Fibroblast of lung (primary cell): Measurements from ENCODE around the gene MDK.

Source experiments
- EZH2 ChIP-seq: IDR thresholded peaks from 2 replicates; pipeline ENCODE4 v1.5.1; 2012; ENCODE audit warnings: low read length, control low read depth, mild to moderate bottlenecking; ENCODE audit errors: missing control alignments
- TF ChIP-seq, protein P1 (sequence below), 2 donors: IDR thresholded peaks in 1 of 2; conservative IDR thresholded peaks in 1 of 2; 1 replicate in 1 of 2; 2 replicates in 1 of 2; pipeline ENCODE4 v1.5.1; 2011 to 2012; ENCODE audit warnings: low read length in 2 of 2, control low read depth in 1 of 2, inconsistent platforms in 1 of 2, low read depth in 1 of 2, mild to moderate bottlenecking in 1 of 2

DNA sequence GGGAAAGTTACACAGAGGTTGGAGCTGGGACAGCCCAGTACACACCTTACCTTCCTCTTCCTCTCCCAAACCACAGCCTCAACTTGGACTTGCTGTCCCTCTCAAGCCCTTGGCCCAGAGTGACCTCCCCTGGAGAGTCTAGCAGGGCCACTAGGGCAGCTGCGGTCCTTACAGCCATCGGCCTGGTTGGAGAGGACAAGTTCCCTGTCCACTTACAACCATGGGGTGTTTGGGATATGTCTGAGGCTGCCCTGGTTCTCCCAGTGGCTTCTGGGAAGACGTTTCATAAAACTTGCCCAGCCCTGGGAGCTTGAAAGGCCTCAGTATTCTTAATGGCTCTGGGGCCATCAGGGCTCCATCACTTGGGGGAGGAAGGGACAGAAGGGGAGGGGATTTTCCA, 47.3 kb upstream of the MDK start:
- TF ChIP-seq, protein P1, sequence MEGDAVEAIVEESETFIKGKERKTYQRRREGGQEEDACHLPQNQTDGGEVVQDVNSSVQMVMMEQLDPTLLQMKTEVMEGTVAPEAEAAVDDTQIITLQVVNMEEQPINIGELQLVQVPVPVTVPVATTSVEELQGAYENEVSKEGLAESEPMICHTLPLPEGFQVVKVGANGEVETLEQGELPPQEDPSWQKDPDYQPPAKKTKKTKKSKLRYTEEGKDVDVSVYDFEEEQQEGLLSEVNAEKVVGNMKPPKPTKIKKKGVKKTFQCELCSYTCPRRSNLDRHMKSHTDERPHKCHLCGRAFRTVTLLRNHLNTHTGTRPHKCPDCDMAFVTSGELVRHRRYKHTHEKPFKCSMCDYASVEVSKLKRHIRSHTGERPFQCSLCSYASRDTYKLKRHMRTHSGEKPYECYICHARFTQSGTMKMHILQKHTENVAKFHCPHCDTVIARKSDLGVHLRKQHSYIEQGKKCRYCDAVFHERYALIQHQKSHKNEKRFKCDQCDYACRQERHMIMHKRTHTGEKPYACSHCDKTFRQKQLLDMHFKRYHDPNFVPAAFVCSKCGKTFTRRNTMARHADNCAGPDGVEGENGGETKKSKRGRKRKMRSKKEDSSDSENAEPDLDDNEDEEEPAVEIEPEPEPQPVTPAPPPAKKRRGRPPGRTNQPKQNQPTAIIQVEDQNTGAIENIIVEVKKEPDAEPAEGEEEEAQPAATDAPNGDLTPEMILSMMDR (conservative IDR thresholded peaks at IDR 0.05 in 1 of 2, IDR thresholded peaks at IDR 0.05 in 1 of 2; ENCODE audit: low read depth in 1 of 2, low read length in 2 of 2) = no peak
- TF ChIP-seq EZH2 = no peak
